ENCODE measurements around the gene MYZAP. TPM values are rescaled to one million over a fixed set of nuclear protein-coding genes. Genes with fewer than 3 reads are reported as not detected.

The MYZAP gene
- total RNA-seq, 4 donors from 2014 or later: 7.7 to 21.4 (median 19.4) TPM

DNA sequence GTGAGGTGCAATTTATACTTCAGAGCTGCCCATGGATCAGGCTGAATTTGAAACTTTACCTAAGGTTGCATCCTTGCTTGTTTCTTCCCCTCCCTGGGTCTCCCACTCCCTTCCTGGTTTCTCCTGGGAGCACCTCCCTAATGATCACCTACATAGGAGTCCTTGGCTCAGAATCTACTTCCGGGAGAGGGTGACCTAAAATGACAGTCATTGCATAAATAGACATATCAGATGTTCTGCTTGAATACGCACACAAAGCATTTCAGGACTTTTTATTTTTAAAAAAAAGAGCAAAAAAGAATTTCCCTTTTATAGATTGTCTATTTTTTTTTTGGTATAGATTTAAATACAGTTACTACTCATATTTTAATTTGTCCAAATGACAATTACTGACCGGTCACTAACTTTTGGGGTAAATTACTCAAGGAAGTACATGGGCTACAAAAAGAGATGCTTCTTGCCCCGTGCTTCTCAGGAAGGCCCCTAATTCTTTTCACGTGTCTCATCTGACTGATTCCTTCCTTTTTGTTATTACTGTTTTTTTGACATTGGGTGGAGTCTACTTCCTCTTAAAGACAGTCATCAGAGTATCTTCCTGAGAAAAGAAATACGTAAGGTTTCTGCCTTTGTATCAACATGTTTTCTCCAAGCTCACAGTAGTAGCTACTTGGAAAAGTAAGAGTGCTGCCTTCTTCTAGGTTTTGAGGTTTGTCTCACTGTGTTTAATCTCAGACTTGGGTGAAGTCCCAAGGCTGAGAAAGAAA is 4.9 kb upstream of the MYZAP start:
- intact Hi-C loops (cut with DNase I; ENCODE audit: low total_unique reads): no loop called here
- WGBS, 2 donors: 47 to 48% methylated on average over 6 of the region's 6 CpGs
- TF ChIP-seq, protein P1, sequence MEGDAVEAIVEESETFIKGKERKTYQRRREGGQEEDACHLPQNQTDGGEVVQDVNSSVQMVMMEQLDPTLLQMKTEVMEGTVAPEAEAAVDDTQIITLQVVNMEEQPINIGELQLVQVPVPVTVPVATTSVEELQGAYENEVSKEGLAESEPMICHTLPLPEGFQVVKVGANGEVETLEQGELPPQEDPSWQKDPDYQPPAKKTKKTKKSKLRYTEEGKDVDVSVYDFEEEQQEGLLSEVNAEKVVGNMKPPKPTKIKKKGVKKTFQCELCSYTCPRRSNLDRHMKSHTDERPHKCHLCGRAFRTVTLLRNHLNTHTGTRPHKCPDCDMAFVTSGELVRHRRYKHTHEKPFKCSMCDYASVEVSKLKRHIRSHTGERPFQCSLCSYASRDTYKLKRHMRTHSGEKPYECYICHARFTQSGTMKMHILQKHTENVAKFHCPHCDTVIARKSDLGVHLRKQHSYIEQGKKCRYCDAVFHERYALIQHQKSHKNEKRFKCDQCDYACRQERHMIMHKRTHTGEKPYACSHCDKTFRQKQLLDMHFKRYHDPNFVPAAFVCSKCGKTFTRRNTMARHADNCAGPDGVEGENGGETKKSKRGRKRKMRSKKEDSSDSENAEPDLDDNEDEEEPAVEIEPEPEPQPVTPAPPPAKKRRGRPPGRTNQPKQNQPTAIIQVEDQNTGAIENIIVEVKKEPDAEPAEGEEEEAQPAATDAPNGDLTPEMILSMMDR (IDR thresholded peaks at IDR 0.05): no peak
- TF ChIP-seq POLR2A (IDR thresholded peaks at IDR 0.05): no peak
- H3K4me3 ChIP-seq (ENCODE audit: low read depth, poor library complexity, severe bottlenecking): no peak overlapping the region
- no peak for DNase-seq (ENCODE audit: low spot score in 2 of 2)

DNA sequence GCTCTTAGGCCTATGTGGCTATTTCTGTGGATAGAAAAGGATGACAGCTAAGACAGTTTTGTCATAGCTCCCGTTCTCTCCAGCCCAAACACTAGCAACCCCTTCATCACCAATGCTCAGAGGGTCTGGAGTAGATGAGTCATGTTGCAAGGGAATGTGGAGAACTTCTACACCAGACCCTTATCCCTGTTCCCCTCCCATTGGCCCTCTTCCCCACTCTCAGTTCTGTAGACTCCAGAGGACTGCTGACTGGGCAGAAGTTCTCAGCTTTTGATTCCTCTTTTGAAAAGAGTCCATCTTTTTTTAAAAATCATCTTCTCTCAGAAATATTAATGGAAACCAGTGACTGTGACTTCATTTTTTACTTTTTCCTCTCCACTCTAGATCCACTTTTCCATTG is 2.4 kb upstream of the MYZAP start:
- intact Hi-C loops (cut with DNase I; ENCODE audit: low total_unique reads): no loop called here
- no peak overlapping the region for H3K4me3 ChIP-seq (ENCODE audit: low read depth, poor library complexity, severe bottlenecking)
- WGBS, 2 donors: 40 to 57% methylated on average over 1 of the region's 1 CpG
- no peak for DNase-seq (ENCODE audit: low spot score in 2 of 2)
- TF ChIP-seq, protein P1 (IDR thresholded peaks at IDR 0.05): no peak
- TF ChIP-seq POLR2A (IDR thresholded peaks at IDR 0.05): no peak

DNA sequence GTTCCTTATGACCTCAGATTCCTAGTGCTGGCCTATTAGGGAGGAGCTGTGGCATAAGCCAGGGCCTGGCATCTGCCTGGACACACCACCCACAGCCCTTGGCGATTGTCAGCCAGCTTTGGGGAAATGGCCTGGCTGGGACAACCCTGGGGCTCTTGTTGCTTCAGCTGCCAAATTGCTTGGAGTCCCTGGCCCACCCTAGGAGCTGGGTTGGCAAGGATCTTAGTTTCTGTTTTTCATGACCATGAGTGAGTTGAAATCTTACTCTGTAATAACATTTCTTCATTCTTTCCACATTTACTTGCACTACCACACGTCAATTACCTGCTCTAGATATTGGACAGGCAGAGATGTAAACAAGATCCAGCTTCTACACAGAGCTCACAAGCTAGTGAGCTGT is 1.9 kb upstream of the MYZAP start:
- 36 to 39% methylated on average over 2 of the region's 2 CpGs for WGBS, 2 donors
- DNase-seq (ENCODE audit: low spot score in 2 of 2): no peak
- intact Hi-C loops (cut with DNase I; ENCODE audit: low total_unique reads): no loop called here
- no peak for TF ChIP-seq POLR2A (IDR thresholded peaks at IDR 0.05)
- TF ChIP-seq, protein P1 (IDR thresholded peaks at IDR 0.05): no peak
- H3K4me3 ChIP-seq (ENCODE audit: low read depth, poor library complexity, severe bottlenecking): no peak overlapping the region

DNA sequence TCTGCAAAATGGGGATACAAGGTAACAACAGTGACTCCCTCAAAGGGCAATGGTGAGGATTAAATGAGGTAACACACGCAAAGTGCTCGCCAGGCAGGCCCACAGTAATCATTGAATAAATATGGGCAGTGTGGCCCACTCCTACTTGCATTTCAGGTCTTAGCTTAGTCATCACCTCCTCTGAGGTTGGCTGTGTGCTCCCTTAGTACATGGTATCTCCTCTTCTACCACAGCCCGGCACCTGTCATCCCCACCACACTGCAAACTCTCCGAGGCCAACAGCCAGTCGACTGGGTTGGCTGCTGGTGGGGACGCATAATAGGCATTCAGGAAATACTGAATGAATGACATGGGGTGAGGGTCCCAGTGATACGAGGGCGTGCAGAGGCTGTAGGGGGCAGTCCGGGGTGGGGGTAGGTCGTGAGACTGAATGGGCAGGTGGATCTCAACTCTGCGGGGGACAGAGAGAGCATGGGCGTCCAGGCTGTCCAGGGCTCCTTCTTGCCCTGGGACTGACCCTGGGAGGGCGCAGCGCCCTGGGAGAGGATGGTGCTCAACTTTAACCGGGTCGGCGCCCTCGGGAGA is 375 bp upstream of the MYZAP start:
- no peak for DNase-seq (ENCODE audit: low spot score in 2 of 2)
- intact Hi-C loops (cut with DNase I; ENCODE audit: low total_unique reads): no loop called here
- TF ChIP-seq POLR2A (IDR thresholded peaks at IDR 0.05): no peak
- TF ChIP-seq, protein P1 (IDR thresholded peaks at IDR 0.05): no peak
- 23 to 28% methylated on average over 14 to 17 of the region's 18 CpGs for WGBS, 2 donors
- H3K4me3 ChIP-seq (ENCODE audit: low read depth, poor library complexity, severe bottlenecking): no peak overlapping the region

DNA sequence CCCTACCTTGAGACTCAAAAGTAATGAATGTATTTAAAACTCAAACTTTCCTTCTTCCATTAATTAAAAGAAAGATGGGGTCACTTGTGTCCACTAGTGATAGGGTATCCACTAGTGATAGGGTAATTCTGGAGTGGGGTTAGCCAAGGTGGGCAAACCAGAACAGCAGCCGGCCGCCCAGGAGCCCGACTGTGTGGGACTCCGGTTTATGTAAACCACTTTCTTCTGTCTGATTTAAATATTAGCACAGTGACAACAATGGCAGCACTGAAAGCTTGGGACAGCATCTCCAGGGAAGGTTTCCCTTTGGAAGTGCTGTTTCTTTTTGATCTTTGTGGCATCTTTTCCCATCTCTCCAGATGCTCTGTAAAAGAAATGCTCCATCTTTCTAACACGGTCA is 722 bp downstream of the MYZAP start:
- WGBS, 2 donors: 78 to 79% methylated on average over 5 of the region's 5 CpGs
- H3K4me3 ChIP-seq (ENCODE audit: low read depth, poor library complexity, severe bottlenecking): no peak overlapping the region
- intact Hi-C loops (cut with DNase I; ENCODE audit: low total_unique reads): no loop called here
- TF ChIP-seq, protein P1 (IDR thresholded peaks at IDR 0.05): no peak
- no peak for TF ChIP-seq POLR2A (IDR thresholded peaks at IDR 0.05)
- no peak for DNase-seq (ENCODE audit: low spot score in 2 of 2)

Data from lower leg skin (tissue), 4 donors.